ENCODE measurements around the gene MYO1C. TPM values are rescaled to one million over a fixed set of nuclear protein-coding genes. Genes with fewer than 3 reads are reported as not detected.
A peak's percentile ranks its signal among the peaks of the same experiment; 100 is the strongest.
"Not testable (repeated sequence)": the region's sequence is repeated elsewhere in the genome, so short reads cannot be mapped to it uniquely, and the experiment has no call there.

MYO1C gene, protein sequence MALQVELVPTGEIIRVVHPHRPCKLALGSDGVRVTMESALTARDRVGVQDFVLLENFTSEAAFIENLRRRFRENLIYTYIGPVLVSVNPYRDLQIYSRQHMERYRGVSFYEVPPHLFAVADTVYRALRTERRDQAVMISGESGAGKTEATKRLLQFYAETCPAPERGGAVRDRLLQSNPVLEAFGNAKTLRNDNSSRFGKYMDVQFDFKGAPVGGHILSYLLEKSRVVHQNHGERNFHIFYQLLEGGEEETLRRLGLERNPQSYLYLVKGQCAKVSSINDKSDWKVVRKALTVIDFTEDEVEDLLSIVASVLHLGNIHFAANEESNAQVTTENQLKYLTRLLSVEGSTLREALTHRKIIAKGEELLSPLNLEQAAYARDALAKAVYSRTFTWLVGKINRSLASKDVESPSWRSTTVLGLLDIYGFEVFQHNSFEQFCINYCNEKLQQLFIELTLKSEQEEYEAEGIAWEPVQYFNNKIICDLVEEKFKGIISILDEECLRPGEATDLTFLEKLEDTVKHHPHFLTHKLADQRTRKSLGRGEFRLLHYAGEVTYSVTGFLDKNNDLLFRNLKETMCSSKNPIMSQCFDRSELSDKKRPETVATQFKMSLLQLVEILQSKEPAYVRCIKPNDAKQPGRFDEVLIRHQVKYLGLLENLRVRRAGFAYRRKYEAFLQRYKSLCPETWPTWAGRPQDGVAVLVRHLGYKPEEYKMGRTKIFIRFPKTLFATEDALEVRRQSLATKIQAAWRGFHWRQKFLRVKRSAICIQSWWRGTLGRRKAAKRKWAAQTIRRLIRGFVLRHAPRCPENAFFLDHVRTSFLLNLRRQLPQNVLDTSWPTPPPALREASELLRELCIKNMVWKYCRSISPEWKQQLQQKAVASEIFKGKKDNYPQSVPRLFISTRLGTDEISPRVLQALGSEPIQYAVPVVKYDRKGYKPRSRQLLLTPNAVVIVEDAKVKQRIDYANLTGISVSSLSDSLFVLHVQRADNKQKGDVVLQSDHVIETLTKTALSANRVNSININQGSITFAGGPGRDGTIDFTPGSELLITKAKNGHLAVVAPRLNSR
- 10 to 100 TPM; 10.6 to 32.2 TPM for total RNA-seq

DNA sequence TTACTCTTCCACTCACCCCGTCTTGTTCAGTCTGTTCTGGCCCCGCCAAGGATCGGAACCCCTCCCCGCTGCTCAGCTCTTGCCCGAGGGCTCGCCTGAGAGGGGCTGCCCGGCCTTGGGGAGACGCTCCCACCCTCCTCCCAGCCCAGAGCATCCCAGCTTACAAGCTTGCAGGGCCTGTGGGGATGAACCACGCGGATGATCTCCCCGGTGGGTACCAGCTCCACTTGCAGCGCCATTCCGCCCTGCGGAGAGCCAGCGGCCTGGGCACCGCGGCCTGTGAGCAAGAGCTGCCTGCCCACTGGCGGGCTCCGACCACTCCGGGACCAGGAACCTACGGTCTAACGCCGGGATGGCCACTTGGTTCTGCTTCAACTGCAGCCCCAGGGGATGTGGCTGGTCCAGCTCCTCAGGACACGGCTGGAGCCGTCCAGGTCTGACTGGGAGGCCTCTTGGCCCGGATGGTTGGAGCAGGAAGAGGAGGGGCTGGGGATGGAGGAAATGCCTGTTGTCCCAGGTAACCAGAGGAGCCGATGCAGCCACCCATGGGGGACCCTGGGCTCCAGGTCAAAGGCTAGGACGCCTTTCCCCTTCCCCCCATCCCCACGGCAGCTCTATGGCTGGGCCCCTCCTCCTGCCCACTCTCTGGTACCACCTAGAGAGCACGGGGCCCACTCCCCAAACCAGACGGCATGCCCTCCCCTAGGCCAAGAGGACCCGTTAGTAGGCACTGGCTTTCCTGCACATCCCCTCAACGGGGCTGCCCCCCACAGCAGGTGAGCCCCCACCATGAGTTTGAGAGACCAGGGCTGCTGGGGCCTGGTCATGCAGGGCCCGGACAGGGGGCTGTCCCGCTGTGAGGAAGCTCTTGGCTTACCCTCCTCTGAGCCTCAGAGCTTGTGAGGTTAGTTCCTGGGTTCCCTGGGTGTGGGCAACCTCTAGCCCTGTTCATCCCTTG, at the start of gene MYO1C:
Gene MYO1C (minus strand): TSS at position 438 of the 958 bp plus-strand sequence. CDS start 199 bp downstream, at position 239.
- ATAC-seq: no peak
- Mint-ChIP-seq H3K36me3 (no peaks in the 10 kb centered on the region), H3K27ac (peak within 1 kb of the TSS; percentile 60 to 64), H3K9me3 (no peaks in the 10 kb centered on the region)
- DNase-seq (ENCODE audit: low spot score in 2 of 2): no peak

- Mint-ChIP-seq H3K27ac (peak overlapping the region; percentile 54 to 80), H3K36me3 (no peaks in the 10 kb centered on the region), H3K9me3 (no peaks in the 10 kb centered on the region)
- ATAC-seq (peak; percentile 66 to 84), DNase-seq (ENCODE audit: low spot score in 2 of 2) (no peak)
Observed at GRCh38 chr17:1541367-1541904, 49.0 kb upstream of the MYO1C start.

- H3K36me3 Mint-ChIP-seq: no peaks in the 10 kb centered on the region
- no peak overlapping the region for H3K27ac Mint-ChIP-seq
- no peak for ATAC-seq
- H3K9me3 Mint-ChIP-seq: no peaks in the 10 kb centered on the region
- DNase-seq (ENCODE audit: low spot score in 2 of 2): no peak
Observed at GRCh38 chr17:1539811-1540210, 47.3 kb upstream of the MYO1C start.

DNA sequence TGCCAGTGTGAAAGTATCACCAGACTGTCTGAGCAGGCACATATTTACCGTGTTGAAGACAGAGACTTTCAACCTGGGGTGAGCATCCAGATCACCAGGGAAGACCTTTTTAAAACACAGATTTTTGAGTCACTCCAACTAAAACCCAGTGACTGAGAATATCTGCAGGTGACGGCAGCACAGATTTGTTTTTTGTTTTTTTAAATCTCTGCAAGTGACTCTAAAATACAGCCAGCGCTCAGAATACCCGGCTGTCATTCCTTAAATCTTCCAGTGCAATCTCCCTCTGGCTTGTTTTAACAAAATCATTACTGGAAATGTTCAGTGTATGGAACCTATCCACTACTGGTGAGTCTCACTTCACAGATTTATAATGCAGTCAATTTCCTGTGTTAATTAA, 43.3 kb upstream of the MYO1C start:
- DNase-seq (ENCODE audit: low spot score in 2 of 2) (no peak), ATAC-seq (no peak)
- H3K36me3 Mint-ChIP-seq: peaks cover 4 to 6% of the 10 kb centered on the region in 2 donors
- no peaks in the 10 kb centered on the region for H3K9me3 Mint-ChIP-seq
- no peak overlapping the region for H3K27ac Mint-ChIP-seq

- no peaks in the 10 kb centered on the region for H3K9me3 Mint-ChIP-seq
- DNase-seq (ENCODE audit: low spot score in 2 of 2) (no peak), ATAC-seq (no peak)
- H3K27ac Mint-ChIP-seq: peak overlapping the region in 1 of 2 donors; percentile 81
- H3K36me3 Mint-ChIP-seq: peaks cover 4 to 6% of the 10 kb centered on the region in 2 donors
Observed at GRCh38 chr17:1533661-1534325, 41.3 kb upstream of the MYO1C start.

DNA sequence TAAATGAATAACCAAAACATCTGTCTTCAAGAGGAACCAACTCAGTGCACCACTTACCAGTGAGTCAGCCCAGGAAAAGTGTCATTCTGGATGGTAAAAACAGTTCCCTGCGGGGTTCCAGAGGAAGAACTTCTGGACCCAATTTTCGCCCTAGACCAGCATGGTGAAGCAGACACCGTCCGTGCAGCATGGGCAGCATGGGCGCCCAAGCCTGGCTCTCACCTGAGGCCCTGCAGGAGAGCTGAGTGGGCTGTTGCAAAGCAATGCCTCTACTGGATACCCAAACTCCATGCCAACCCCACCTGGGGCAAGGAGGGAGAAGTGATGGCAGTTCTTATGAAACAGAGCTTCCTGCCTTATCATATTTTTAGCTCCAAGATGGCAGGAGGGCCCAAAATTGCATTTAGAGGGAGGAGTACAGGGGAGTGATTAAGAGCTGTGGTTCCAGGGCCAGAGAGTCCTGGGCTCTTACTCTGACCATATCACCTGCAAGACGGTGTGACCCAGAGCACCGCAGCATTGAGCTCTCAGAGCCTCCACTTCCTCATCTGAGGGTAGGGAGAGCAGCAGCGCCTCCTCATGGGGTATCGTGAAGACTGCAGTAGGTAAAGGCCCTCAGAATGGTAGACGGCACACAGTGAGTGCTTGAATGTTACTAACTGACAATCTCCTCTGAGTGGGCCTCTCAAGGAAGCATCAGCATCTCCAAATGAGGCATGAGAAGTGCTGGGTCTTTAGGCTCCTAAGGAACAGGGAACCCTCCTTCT, 40.5 kb upstream of the MYO1C start:
- DNase-seq (ENCODE audit: low spot score in 2 of 2): peak in 1 of 2 donors; percentile 57
- peaks cover 4 to 6% of the 10 kb centered on the region in 2 donors for H3K36me3 Mint-ChIP-seq
- H3K9me3 Mint-ChIP-seq: no peaks in the 10 kb centered on the region
- peak overlapping the region; percentile 16 to 77 for H3K27ac Mint-ChIP-seq
- ATAC-seq: peak; percentile 66 to 76

DNA sequence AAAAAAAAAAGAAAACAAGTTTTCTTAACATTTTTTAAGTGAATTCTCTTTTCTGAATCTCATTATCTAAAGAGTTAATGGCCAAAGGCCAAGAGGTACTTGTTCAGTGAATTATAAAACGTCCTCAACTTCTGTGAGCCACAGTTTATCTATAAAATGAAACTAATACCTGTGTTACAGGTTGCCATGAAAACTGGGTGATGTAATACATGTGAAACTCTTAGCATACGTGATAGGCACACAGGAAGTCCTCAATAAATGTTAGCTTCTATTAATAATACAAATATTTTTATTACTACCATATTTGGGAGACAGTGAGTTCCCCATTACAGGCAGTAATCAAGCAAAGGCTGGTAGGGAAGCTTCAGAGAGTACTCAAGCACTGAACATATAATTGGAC, 37.4 kb upstream of the MYO1C start:
- Mint-ChIP-seq H3K27ac (peak overlapping the region; percentile 23 to 44), H3K9me3 (no peaks in the 10 kb centered on the region), H3K36me3 (peaks cover 4 to 6% of the 10 kb centered on the region in 2 donors)
- ATAC-seq (no peak), DNase-seq (ENCODE audit: low spot score in 2 of 2) (no peak)

GRCh38 chr17:1526876-1527275, 34.4 kb upstream of the MYO1C start:
- ATAC-seq; H3K9me3 Mint-ChIP-seq; DNase-seq (ENCODE audit: low spot score in 2 of 2); H3K36me3 Mint-ChIP-seq; H3K27ac Mint-ChIP-seq: not testable (repeated sequence)

- ATAC-seq: no peak
- no peaks in the 10 kb centered on the region for H3K36me3 Mint-ChIP-seq
- no peak for DNase-seq (ENCODE audit: low spot score in 2 of 2)
- no peaks in the 10 kb centered on the region for H3K9me3 Mint-ChIP-seq
- H3K27ac Mint-ChIP-seq: peak overlapping the region in 1 of 2 donors; percentile 92
Observed at GRCh38 chr17:1522626-1523025, 30.1 kb upstream of the MYO1C start.

DNA sequence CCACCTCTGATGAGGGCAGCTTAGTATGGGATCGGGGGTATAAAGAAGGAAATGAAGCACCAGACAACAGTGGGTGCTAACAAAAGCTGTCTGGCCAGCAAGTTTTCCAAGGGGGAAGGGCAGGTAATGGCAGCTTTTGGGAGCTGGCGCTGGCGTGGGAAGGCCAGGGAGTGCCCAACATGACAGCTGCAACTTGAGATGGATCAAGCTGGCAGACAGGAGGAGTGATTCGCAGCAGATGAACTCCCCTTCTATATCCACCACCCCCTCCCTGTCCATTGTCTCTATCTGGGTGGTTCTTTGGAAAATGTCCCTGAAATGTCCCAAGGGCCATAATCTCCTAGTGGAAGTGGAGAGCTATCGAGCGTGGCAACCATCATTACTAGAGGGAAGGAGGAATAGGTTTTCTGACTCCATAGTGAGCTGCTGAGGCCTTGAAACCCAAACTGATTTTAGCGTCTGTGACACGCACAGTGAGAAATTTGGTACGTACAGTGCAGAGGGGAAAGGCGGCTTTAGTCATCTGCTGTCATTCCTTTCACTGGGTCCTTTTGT, 28.7 kb upstream of the MYO1C start:
- no peak for ATAC-seq
- Mint-ChIP-seq H3K36me3 (no peaks in the 10 kb centered on the region), H3K9me3 (no peaks in the 10 kb centered on the region), H3K27ac (peak overlapping the region in 1 of 2 donors; percentile 35)
- DNase-seq (ENCODE audit: low spot score in 2 of 2): no peak

DNA sequence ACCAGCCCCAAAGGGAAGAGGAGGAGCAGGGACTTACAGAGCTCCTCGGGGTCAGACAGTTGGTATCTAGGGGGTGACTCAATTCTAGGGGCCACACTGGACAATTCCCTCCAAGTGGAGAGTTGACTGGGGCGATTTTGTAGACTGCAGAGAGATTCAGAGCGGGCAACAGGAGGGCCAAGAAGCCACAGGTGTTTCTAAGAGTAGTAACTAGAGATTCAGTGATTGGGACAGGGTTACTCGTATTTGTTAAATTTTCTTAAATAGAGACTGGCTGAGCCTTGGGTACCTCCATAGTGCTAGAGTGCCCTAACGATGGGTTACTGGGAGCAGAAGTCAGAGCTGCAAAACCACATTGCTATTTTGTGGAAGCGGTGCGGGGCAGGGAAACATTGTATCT, 27.2 kb upstream of the MYO1C start:
- ATAC-seq: no peak
- H3K27ac Mint-ChIP-seq: peak overlapping the region; percentile 84 to 91
- no peak for DNase-seq (ENCODE audit: low spot score in 2 of 2)
- H3K36me3 Mint-ChIP-seq: peaks cover 0 to 6% of the 10 kb centered on the region in 2 donors
- no peaks in the 10 kb centered on the region for H3K9me3 Mint-ChIP-seq

- no peaks in the 10 kb centered on the region for H3K9me3 Mint-ChIP-seq
- H3K36me3 Mint-ChIP-seq: peaks cover 0 to 6% of the 10 kb centered on the region in 2 donors
- H3K27ac Mint-ChIP-seq: peak overlapping the region in 1 of 2 donors; percentile 84
- ATAC-seq: no peak
- DNase-seq (ENCODE audit: low spot score in 2 of 2): no peak
Observed at GRCh38 chr17:1518410-1518809, 25.9 kb upstream of the MYO1C start.

- no peaks in the 10 kb centered on the region for H3K9me3 Mint-ChIP-seq
- ATAC-seq: peak; percentile 97
- DNase-seq (ENCODE audit: low spot score in 2 of 2): peak; percentile 96 to 99
- H3K27ac Mint-ChIP-seq: peak within 1 kb of the TSS; percentile 84
- H3K36me3 Mint-ChIP-seq: peaks cover 0 to 6% of the 10 kb centered on the region in 2 donors
Observed at GRCh38 chr17:1516388-1517161, 24.1 kb upstream of the MYO1C start, which contains the start of gene INPP5K. Gene INPP5K, minus strand, starts transcription at chr17:1516612. Its CDS starts 113 bp downstream, at chr17:1516499.

Measured in activated naive CD4-positive, alpha-beta T cell treated with anti-CD3 and anti-CD28 coated beads, Interleukin-2, amount 50 U/mL, for 72 hours (primary cell).